Osteoblast (primary cell): Measurements from ENCODE around the gene ZNF326. TPM values are rescaled to one million over a fixed set of nuclear protein-coding genes. Genes with fewer than 3 reads are reported as not detected.

Source experiments
- DNase-seq: peaks from one replicate; pipeline ENCODE4 v3.0.0; 2011; ENCODE audit warnings: low spot score, mixed read lengths; ENCODE audit not compliant: insufficient read length; ENCODE audit errors: missing footprints
- H2AFZ ChIP-seq: 2 replicates; pipeline ENCODE4 v1.6.0; 2011; ENCODE audit warnings: mild to moderate bottlenecking, low read length
- H3K27ac ChIP-seq: 2 replicates; pipeline ENCODE4 v1.5.1; 2011; ENCODE audit warnings: mild to moderate bottlenecking, low read depth, low read length, moderate library complexity
- H3K27me3 ChIP-seq: 2 replicates; pipeline ENCODE4 v1.6.0; 2012; ENCODE audit warnings: mild to moderate bottlenecking, control low read depth, inconsistent platforms, low read length, moderate library complexity; ENCODE audit not compliant: insufficient read depth
- H3K36me3 ChIP-seq: 2 replicates; pipeline ENCODE4 v1.5.1; 2011; ENCODE audit warnings: mild to moderate bottlenecking, low read length, control low read depth, moderate library complexity; ENCODE audit not compliant: insufficient read depth
- H3K4me1 ChIP-seq: 2 replicates; pipeline ENCODE4 v1.5.1; 2011; ENCODE audit warnings: mild to moderate bottlenecking, low read length, control low read depth, moderate library complexity; ENCODE audit not compliant: insufficient read depth
- H3K4me2 ChIP-seq: 2 replicates; pipeline ENCODE4 v1.6.0; 2011; ENCODE audit warnings: mild to moderate bottlenecking, low read length; ENCODE audit not compliant: insufficient read depth
- H3K4me3 ChIP-seq: fragments of 200-600 bp; sonication (generic); 3 replicates; pipeline ENCODE4 v1.5.1; 2012; ENCODE audit warnings: mild to moderate bottlenecking, low read length, inconsistent platforms; ENCODE audit not compliant: insufficient read depth
- H3K79me2 ChIP-seq: 2 replicates; pipeline ENCODE4 v1.6.0; 2012; ENCODE audit warnings: mild to moderate bottlenecking, low read length, control low read depth, inconsistent platforms; ENCODE audit not compliant: insufficient read depth
- H3K9me3 ChIP-seq: 2 replicates; pipeline ENCODE4 v1.5.1; 2011; ENCODE audit warnings: low read depth, low read length, control low read depth
- H4K20me1 ChIP-seq: 2 replicates; pipeline ENCODE4 v1.6.0; 2012; ENCODE audit warnings: mild to moderate bottlenecking, low read length, control low read depth; ENCODE audit not compliant: insufficient read depth
- total RNA-seq: library from RNA; depleted of rRNA; stranded (reverse); fragments of >200 nt; gene quantifications from 2 replicates; pipeline ENCODE4 v1.2.3, GENCODE V29; 2012
- TF ChIP-seq, protein P1 (sequence below): IDR thresholded peaks from 2 replicates; pipeline ENCODE4 v1.5.1; 2011; ENCODE audit warnings: mild to moderate bottlenecking, low read depth, low read length, moderate library complexity; ENCODE audit errors: extremely low read depth

Gene ZNF326
- total RNA-seq, 1 donor = 10.9 TPM

GRCh38 chr1:89999208-89999607 lies 4.3 kb downstream of the ZNF326 start:
- Histone ChIP-seq H4K20me1 (peaks cover 18% of the 10 kb centered on the region), H3K79me2 (peaks cover 78% of the 10 kb centered on the region), H3K27ac (no peak overlapping the region), H3K36me3 (no peaks in the 10 kb centered on the region), H2AFZ (no peak overlapping the region), H3K9me3 (no peaks in the 10 kb centered on the region), H3K27me3 (no peaks in the 10 kb centered on the region), H3K4me1 (peaks cover 32% of the 10 kb centered on the region), H3K4me3 (no peak overlapping the region), H3K4me2 (no peak overlapping the region)
- DNase-seq = no peak
- TF ChIP-seq, protein P1, sequence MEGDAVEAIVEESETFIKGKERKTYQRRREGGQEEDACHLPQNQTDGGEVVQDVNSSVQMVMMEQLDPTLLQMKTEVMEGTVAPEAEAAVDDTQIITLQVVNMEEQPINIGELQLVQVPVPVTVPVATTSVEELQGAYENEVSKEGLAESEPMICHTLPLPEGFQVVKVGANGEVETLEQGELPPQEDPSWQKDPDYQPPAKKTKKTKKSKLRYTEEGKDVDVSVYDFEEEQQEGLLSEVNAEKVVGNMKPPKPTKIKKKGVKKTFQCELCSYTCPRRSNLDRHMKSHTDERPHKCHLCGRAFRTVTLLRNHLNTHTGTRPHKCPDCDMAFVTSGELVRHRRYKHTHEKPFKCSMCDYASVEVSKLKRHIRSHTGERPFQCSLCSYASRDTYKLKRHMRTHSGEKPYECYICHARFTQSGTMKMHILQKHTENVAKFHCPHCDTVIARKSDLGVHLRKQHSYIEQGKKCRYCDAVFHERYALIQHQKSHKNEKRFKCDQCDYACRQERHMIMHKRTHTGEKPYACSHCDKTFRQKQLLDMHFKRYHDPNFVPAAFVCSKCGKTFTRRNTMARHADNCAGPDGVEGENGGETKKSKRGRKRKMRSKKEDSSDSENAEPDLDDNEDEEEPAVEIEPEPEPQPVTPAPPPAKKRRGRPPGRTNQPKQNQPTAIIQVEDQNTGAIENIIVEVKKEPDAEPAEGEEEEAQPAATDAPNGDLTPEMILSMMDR = no peak

DNA sequence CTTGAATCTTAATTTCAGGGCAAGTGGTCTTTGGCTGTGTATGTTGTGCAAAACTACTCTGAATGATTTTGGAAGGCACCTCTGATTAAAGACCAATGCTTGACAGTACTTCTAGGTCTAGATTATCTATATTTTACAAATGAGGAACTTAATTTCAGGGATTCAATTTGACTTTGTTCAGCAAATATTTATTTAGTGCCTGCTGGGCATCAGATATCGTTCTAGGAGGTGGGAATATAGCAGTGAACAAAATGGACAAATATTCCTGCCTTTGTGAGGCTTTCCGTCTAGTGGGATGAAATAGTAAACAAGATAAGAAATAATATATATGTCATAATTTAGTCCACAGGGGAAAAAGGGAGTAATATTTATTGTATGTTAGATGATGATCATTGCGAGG lies 4.7 kb downstream of the ZNF326 start:
- peaks cover 18% of the 10 kb centered on the region for H4K20me1 ChIP-seq
- H2AFZ ChIP-seq = no peak overlapping the region
- DNase-seq = no peak
- no peaks in the 10 kb centered on the region for H3K27me3 ChIP-seq
- no peak overlapping the region for H3K4me2 ChIP-seq
- no peak overlapping the region for H3K4me3 ChIP-seq
- H3K36me3 ChIP-seq = no peaks in the 10 kb centered on the region
- no peaks in the 10 kb centered on the region for H3K9me3 ChIP-seq
- TF ChIP-seq, protein P1 = no peak
- no peak overlapping the region for H3K27ac ChIP-seq
- peaks cover 78% of the 10 kb centered on the region for H3K79me2 ChIP-seq
- peaks cover 32% of the 10 kb centered on the region for H3K4me1 ChIP-seq

DNA sequence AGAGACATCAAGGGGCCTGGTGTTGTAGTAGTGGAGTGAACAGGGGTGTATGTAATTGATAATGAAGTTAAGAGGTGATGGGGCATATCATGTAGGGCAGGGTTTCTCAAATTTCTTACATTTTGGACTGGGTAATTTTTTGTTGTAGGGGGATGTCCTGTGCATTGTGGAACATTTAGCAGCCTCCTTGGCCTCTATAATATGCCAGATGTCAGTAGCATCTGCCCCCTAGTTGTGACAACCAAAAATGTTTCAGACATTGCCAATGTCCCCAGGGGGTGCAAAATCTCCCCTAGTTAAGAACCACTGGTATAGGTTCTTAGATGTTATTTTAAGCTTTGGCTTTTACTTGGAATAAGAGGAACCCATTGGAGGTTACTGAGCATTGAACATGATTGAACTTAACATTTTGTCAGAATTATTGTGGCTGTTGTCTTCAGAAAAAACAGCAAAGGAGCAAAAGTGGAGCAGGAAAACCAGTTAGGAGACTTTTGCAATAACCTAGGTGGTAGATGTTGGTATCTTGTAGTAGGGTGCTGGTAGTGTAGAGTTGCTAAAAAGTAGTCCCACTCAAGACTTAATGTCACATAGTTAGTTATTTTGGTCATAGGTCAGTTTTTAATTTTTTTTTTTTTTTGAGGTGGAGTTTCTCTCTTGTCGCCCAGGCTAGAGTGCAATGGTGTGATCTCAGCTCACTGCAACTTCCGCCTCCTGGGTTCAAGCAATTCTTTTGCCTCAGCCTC lies 6.2 kb downstream of the ZNF326 start:
- TF ChIP-seq, protein P1 = no peak
- H2AFZ ChIP-seq = no peak overlapping the region
- H3K27me3 ChIP-seq = no peaks in the 10 kb centered on the region
- H3K9me3 ChIP-seq = no peaks in the 10 kb centered on the region
- H3K27ac ChIP-seq = no peak overlapping the region
- H3K4me3 ChIP-seq = no peak overlapping the region
- no peak for DNase-seq
- peaks cover 70% of the 10 kb centered on the region for H3K79me2 ChIP-seq
- H3K4me1 ChIP-seq = peaks cover 30% of the 10 kb centered on the region
- peaks cover 8% of the 10 kb centered on the region for H3K36me3 ChIP-seq
- H4K20me1 ChIP-seq = peaks cover 20% of the 10 kb centered on the region
- no peak overlapping the region for H3K4me2 ChIP-seq

- H3K79me2 ChIP-seq = peaks cover 29% of the 10 kb centered on the region
Measured at GRCh38 chr1:90007979-90008404, 13.1 kb downstream of the ZNF326 start.

More at GRCh38 chr1:90007979-90008404, 13.1 kb downstream of the ZNF326 start:
- TF ChIP-seq, protein P1 = no peak
- no peak overlapping the region for H2AFZ ChIP-seq
- H3K4me1 ChIP-seq = no peaks in the 10 kb centered on the region
- H3K9me3 ChIP-seq = no peaks in the 10 kb centered on the region
- no peak overlapping the region for H3K4me2 ChIP-seq
- no peak for DNase-seq
- H3K4me3 ChIP-seq = no peak overlapping the region
- peaks cover 14% of the 10 kb centered on the region for H4K20me1 ChIP-seq
- H3K27ac ChIP-seq = no peak overlapping the region
- H3K27me3 ChIP-seq = no peaks in the 10 kb centered on the region
- peaks cover 21% of the 10 kb centered on the region for H3K36me3 ChIP-seq
